Fibroblast of lung (primary cell): ENCODE measurements around the gene NT5DC1.

Experiments
- CTCF ChIP-seq, 2 donors: IDR thresholded peaks in 1 of 2; conservative IDR thresholded peaks in 1 of 2; 1 replicate in 1 of 2; 2 replicates in 1 of 2; pipeline ENCODE4 v1.5.1; 2011 to 2012; ENCODE audit warnings: low read length in 2 of 2, control low read depth in 1 of 2, inconsistent platforms in 1 of 2, low read depth in 1 of 2, mild to moderate bottlenecking in 1 of 2
- EZH2 ChIP-seq: IDR thresholded peaks from 2 replicates; pipeline ENCODE4 v1.5.1; 2012; ENCODE audit warnings: low read length, control low read depth, mild to moderate bottlenecking; ENCODE audit errors: missing control alignments

DNA sequence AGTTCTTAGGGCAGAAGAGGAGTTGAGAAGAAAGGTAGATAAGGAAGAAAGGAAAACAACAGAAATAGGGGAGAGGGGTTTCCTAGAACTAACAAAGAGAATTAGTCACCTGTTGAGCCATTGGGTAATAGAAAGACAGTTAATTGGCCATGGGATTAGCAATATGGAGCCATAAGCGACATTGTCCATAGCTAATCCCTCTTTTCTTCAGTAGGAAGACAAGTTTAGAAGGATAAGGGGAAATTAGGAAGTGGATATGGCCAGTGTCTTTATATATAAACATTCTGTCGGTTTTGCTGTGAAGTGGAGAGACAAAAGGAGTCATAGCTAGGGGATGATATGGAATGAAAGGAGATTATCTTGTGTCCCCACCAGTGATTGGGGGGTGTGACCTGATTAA lies 69.2 kb downstream of the NT5DC1 start:
- TF ChIP-seq CTCF (conservative IDR thresholded peaks at IDR 0.05 in 1 of 2, IDR thresholded peaks at IDR 0.05 in 1 of 2; ENCODE audit: low read depth in 1 of 2, low read length in 2 of 2) (no peak), EZH2 (no peak)
